HG03025 (cell line): ENCODE measurements around the gene BORCS6.

ENCODE experiments used
- ATAC-seq: cut with Tn5 transposase; IDR thresholded peaks from one replicate; pipeline ENCODE4 v1.9.1; 2021; ENCODE audit warnings: mild to moderate bottlenecking, moderate library complexity; ENCODE audit not compliant: unreplicated experiment, low FRiP score

BORCS6 gene

DNA sequence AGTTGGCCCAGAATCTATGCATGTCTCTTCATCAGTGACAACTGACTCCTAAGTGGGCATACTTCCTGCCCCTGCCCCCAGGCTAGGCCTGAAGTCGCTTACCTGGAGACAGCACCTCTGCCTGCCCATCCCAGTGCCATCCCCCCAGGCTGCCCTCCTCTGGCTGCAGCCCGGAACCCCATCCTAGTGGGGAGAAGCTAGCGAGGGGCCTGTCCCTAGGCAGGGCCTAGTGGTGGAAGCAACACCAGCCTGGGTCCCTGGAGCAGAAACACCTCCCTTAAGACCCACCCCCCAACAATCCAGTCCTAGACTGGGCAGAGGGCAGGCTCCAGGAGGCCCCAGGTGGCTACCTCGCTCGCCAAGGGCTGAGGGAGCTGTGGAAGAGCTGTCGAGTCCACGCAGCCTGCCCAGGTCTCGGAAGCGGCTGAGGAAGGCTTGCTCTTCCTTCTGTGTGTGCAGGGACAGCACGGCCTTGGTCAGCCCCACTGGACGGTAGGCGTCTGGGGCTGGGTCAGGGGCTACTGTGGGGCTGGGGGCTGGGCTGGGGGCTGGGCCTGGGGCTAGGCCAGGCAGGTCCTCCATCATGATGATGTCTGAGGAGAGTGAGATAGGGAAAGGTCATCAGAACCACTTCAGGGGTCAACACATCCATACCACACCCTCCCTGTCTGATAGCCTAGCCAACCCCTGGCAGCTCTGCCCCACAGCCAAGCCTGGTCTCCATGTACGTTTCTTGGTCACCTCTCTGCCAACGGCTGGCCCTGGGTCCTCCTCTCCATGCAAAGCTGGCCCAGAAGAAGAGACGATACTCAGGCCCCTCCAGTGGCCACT lies 45.4 kb downstream of the BORCS6 start:
- ATAC-seq = no peak

- no peak for ATAC-seq
Observed at GRCh38 chr17:8143581-8144400, 46.2 kb downstream of the BORCS6 start.

DNA sequence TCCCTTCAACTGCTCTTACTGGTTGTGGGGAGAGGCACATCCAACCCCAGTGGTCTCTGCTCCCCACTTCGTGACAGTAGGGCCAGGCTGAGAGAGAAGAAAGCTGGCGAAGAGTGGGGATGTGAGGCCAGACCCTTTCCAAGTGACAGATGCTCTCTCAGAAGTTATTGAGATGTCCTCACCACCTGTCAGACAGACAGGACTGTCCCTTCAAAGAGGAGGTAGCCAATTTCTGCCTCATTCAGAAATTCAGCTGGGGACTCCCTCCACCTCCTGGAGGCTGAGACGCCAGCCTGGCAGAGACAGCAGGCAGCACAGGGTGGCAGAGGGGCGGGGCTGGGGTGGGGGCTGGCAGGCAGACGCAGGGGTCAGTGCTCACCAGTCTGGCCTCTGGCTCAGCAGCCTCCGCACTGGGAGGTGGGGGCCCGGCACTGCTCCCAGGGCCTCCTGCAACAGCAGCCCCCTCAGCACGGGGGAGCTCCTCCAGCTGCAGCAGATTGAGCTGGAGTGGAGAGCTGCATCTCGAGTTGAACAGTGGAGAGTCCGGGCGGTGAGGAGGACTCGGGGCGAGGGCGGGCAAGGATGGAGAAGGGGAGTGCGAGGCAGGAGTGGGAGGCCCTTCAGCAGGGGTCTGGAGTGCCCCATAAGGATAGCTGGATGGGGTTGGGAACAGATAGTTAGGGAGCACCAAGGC lies 46.9 kb downstream of the BORCS6 start:
- ATAC-seq = no peak

DNA sequence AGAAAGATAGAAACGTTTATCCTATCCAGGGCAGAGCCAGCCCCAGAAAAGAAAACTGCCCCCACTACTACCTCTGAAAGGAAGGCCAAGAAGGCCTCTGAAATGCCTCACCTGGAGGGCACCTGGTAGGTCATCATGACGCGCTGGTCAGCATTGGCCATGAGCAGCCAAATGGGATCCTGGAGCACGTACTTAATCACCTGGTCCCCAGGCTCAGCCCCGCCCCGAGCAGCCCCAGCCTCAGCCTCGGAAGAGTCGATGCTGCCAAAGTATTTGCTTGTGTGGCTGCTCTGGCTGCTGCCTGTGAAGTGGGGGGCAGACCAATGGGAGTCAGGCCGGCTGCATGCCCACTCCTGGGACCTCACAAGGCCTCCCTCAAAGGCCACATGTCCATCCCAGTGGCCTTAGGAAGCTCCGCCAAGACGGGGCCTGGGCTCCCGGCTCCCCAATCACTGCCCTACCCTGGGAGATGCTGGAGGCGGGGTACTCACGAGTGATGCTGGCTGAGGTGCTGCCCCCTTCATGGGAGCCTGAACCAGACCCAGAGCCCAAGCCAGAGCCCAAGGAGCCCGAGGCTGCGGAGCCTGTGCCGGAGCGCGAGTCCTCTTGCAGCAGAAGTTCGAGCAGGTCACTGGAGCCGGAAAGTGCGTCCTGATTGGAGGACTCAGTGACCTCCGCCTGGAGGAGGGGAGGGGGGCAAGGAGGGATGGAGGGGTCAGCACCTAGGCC lies 47.7 kb downstream of the BORCS6 start:
- no peak for ATAC-seq

- no peak for ATAC-seq
Observed at GRCh38 chr17:8141741-8142140, 48.2 kb downstream of the BORCS6 start.

DNA sequence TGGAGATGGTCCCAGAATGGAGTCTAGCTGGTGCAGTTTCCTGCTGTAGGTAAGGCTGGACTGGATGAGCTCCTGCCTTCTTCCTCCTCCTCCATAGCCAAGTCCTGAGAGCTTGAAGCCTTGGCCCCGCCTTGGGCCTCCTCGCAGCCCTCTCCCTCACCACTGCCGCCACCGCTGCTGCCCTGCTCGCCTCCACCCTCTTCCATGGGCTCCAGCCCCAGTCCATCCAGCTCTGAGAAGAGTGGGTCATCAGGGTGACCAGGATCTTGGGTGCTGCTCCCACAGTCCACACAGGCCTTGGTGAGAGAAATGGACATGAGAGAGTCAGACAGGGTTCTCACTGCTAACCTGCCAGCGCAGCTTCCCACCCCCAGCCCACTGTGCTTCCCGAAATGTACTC lies 48.9 kb downstream of the BORCS6 start:
- ATAC-seq = no peak

DNA sequence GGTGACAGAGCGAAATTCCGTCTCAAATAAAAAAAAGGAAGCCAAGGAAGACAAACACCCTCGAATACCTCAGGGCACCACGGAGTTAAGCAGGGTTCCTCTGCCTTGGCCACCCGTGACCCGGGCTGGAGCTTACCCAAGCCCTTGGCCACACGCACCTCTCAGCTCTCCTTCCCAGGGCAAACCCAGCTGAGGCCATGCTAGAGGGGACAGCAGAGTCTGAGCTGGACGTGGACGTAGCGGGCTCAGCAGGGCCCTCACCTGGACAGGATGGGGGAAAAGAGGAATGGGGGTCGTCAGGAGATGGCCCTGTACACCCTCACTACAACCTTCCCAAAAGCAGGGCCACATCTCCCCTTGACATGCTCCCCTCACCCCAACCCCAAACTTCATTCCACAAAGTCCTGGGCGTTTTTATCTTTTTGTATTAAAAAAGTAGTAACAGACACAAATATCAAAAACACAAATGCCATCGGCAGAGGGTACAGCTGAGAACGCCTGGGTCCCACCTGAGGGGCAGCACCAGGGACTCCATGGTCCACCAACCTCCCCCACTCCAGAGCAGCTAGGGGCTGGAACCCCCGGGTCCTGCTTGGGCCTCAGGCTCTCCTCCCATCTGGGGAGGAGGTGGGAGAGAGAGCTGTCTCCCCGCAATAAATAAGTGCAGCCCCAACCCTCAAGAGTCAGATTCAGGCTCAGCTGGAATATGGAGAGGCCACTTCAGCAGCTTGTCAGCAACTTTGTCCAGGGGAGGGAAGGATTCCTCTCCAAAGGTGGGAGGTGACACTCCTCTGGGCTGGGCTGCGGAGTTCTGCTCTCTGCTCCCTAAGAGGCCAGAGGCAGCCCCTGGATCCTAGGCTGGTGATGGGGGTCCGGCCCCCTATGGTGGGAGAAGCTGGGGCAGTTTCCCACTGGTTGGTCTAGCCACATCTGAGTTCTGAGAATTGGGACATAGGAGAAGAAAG lies 49.6 kb downstream of the BORCS6 start:
- ATAC-seq = no peak

DNA sequence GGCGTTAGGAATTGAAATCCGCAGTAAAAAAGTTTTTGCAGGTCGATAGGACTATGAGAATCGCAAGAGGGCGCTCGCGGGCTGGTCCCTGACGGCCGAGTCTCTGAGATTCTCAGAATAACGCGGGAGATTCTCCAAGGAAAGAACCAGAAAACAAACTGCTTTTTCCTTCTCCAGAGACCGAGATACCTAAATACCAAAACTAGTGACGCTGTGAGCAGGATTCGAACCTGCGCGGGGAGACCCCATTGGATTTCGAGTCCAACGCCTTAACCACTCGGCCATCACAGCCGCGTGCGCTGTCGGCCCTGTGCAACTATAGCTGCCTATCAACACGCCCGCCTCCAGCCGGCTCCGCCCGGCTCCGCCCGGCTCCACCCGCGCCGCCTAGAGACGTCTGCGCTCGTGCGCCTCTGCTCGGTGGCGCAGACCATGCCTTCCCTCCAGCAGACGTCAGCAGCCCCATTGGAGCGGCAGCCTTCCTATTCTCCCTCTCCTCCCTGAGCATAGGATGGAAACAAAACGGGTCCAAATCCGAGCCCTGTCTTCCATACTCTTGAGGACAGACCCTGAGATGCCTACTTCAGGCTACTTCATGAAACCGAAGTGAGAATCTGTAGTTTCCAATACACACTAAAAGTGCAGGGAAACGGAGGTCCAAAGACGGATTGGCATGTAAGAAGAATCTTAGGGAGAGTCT lies 51.2 kb downstream of the BORCS6 start:
- ATAC-seq = peak; percentile 81

DNA sequence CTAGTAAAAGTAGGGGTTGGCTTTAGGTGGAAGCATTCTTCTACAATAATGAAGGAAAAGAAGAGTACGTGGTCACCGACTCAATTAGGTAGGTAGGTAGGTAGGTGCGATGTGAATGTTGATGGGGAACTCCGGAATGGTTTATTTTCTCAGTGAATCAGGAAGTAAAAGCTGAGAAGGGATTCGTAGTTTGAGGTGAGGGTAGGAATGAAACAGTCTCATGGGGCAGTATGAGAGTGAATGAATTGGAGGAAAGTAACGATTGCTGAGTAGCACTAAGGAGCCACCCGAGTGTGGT lies 51.7 kb downstream of the BORCS6 start:
- ATAC-seq = no peak
